GM21529 (cell line): Measurements from ENCODE around the gene ADAMTSL3.
"Not testable (repeated sequence)": the region's sequence is repeated elsewhere in the genome, so short reads cannot be mapped to it uniquely, and the experiment has no call there.

ENCODE experiments used
- ATAC-seq: cut with Tn5 transposase; IDR thresholded peaks from one replicate; pipeline ENCODE4 v1.9.1; 2021; ENCODE audit not compliant: unreplicated experiment

Gene ADAMTSL3

GRCh38 chr15:83959477-83959876 is 305.6 kb downstream of the ADAMTSL3 start:
- no peak for ATAC-seq

GRCh38 chr15:83960192-83960829 is 306.4 kb downstream of the ADAMTSL3 start:
- no peak for ATAC-seq

GRCh38 chr15:83961311-83961710 is 307.4 kb downstream of the ADAMTSL3 start:
- no peak for ATAC-seq

GRCh38 chr15:83964967-83965366 is 311.0 kb downstream of the ADAMTSL3 start:
- ATAC-seq = not testable (repeated sequence)

- no peak for ATAC-seq
Observed at GRCh38 chr15:83970295-83970890, 316.5 kb downstream of the ADAMTSL3 start.

GRCh38 chr15:83971992-83972391 is 318.1 kb downstream of the ADAMTSL3 start:
- no peak for ATAC-seq

GRCh38 chr15:83973816-83974215 is 319.9 kb downstream of the ADAMTSL3 start:
- no peak for ATAC-seq

- ATAC-seq = no peak
Observed at GRCh38 chr15:83977992-83978391, 324.1 kb downstream of the ADAMTSL3 start.

GRCh38 chr15:83978588-83978987 is 324.7 kb downstream of the ADAMTSL3 start:
- ATAC-seq = no peak

- ATAC-seq = peak; percentile 39
Observed at GRCh38 chr15:83980637-83981036, 326.7 kb downstream of the ADAMTSL3 start.

- ATAC-seq = no peak
Observed at GRCh38 chr15:83982748-83983147, 328.8 kb downstream of the ADAMTSL3 start.

GRCh38 chr15:83983634-83984458 is 329.9 kb downstream of the ADAMTSL3 start:
- peak; percentile 87 for ATAC-seq

GRCh38 chr15:83984601-83985000 is 330.7 kb downstream of the ADAMTSL3 start:
- no peak for ATAC-seq

- no peak for ATAC-seq
Observed at GRCh38 chr15:83991163-83991562, 337.2 kb downstream of the ADAMTSL3 start.

- ATAC-seq = peak; percentile 90
Observed at GRCh38 chr15:83992324-83993031, 338.6 kb downstream of the ADAMTSL3 start.

GRCh38 chr15:83993591-83993990 is 339.7 kb downstream of the ADAMTSL3 start:
- ATAC-seq = no peak

GRCh38 chr15:83998486-83998885 is 344.6 kb downstream of the ADAMTSL3 start:
- no peak for ATAC-seq

GRCh38 chr15:83999396-84000135 is 345.6 kb downstream of the ADAMTSL3 start:
- ATAC-seq = no peak

GRCh38 chr15:84001037-84001436 is 347.1 kb downstream of the ADAMTSL3 start:
- ATAC-seq = no peak

- no peak for ATAC-seq
Observed at GRCh38 chr15:84001655-84002054, 347.7 kb downstream of the ADAMTSL3 start.
